Measurements from ENCODE around the gene TMEM61. TPM values are rescaled to one million over a fixed set of nuclear protein-coding genes. Genes with fewer than 3 reads are reported as not detected.

TMEM61 gene
- total and polyA plus RNA-seq, 2 experiments from 2014 or later = 0.22 to 0.90 TPM

DNA sequence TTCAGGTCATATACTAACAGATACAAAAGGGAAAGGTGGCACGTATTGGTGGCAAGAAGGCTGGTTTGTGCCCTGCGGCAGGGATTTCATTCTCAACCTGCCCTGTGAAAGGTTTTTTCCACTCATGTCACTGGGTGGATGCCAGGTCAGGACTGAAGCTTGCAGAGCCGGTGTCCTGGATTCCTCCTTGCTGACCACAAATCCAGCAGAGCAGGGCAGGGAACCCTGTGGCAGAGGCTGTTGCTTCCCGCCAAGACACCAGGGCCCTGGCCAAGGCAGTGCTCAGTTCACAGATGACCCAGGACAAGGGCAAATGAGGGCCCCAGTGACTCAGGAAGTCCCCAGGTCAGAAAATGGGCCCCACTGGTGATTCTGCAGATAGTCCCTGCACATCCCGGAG lies 34.7 kb downstream of the TMEM61 start:
- TF ChIP-seq, protein P1, sequence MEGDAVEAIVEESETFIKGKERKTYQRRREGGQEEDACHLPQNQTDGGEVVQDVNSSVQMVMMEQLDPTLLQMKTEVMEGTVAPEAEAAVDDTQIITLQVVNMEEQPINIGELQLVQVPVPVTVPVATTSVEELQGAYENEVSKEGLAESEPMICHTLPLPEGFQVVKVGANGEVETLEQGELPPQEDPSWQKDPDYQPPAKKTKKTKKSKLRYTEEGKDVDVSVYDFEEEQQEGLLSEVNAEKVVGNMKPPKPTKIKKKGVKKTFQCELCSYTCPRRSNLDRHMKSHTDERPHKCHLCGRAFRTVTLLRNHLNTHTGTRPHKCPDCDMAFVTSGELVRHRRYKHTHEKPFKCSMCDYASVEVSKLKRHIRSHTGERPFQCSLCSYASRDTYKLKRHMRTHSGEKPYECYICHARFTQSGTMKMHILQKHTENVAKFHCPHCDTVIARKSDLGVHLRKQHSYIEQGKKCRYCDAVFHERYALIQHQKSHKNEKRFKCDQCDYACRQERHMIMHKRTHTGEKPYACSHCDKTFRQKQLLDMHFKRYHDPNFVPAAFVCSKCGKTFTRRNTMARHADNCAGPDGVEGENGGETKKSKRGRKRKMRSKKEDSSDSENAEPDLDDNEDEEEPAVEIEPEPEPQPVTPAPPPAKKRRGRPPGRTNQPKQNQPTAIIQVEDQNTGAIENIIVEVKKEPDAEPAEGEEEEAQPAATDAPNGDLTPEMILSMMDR (IDR thresholded peaks at IDR 0.05; ENCODE audit: poor library complexity) = no peak
- TF ChIP-seq EZH2 (IDR thresholded peaks at IDR 0.05; ENCODE audit: borderline replicate concordance) (no peak), EZH2phosphoT487 (IDR thresholded peaks at IDR 0.05; ENCODE audit: low read depth, severe bottlenecking, unreplicated experiment) (no peak)
- 91% methylated on average over 5 of the region's 5 CpGs for WGBS (ENCODE audit: low lambda C conversion rate, missing lambda C conversion rate)
- Histone ChIP-seq H3K27ac (no peak overlapping the region), H4K20me1 (ENCODE audit: insufficient read depth, poor library complexity, severe bottlenecking) (no peaks in the 10 kb centered on the region), H2AFZ (no peak overlapping the region), H3K36me3 (replicated peaks; ENCODE audit: insufficient read depth, low read depth) (no peaks in the 10 kb centered on the region), H3K4me3 (no peak overlapping the region), H3K79me2 (no peaks in the 10 kb centered on the region), H3K9me3 (ENCODE audit: low read depth) (no peaks in the 10 kb centered on the region), H3K27me3 (no peaks in the 10 kb centered on the region), H3K4me2 (no peak overlapping the region), H3K9me2 (replicated peaks; ENCODE audit: insufficient read depth) (no peaks in the 10 kb centered on the region), H3K4me1 (ENCODE audit: insufficient read depth) (no peaks in the 10 kb centered on the region)
- DNase-seq (ENCODE audit: low spot score) = no peak

DNA sequence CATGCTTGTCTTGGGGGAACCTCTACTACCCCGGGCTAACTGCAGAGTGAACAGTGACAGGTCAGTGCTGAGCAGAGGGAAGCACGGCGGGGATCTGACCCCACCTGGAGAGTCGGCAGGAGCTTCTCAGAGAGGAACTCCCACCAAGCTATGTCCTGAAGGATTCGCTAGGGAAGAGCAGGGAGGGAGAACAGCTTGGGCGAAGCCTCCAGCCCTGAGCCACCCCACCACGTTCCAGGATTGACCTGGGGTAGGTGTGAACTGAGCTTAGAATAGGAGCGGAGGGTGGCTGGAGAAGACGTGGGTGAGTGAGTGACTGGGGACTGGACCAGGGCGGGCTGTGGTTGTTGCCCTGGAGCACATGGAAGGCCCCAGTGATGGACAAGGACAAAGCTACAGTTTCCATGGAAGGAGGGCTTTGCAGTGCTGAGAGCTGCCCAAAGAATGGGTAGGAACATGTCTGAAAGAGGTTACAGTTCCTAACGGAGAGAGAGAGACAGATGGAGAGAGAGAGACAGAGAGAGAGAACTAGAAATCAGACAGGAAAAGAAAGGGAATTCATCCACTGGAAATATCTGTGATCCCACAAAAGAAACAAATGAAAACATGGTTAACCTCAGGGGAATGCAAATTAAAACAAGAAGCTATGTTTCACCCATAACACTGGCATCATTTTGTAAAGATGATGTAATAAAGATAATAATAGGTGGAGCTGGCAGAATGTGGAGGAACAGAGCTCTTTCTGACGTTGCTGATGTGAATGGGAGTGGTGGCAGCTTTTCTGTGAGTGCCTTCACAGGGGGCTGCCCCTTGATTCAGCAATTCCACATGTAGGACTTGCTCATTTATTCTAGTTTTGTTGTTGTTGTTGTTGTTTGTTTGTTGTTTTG lies 35.5 kb downstream of the TMEM61 start:
- TF ChIP-seq EZH2phosphoT487 (IDR thresholded peaks at IDR 0.05; ENCODE audit: low read depth, severe bottlenecking, unreplicated experiment) = no peak
- TF ChIP-seq EZH2 (IDR thresholded peaks at IDR 0.05; ENCODE audit: borderline replicate concordance) = no peak
- TF ChIP-seq, protein P1 (IDR thresholded peaks at IDR 0.05; ENCODE audit: poor library complexity) = no peak
- H3K27ac ChIP-seq = no peak overlapping the region
- H3K9me3 ChIP-seq (ENCODE audit: low read depth) = no peaks in the 10 kb centered on the region
- no peaks in the 10 kb centered on the region for H3K4me1 ChIP-seq (ENCODE audit: insufficient read depth)
- H3K9me2 ChIP-seq (replicated peaks; ENCODE audit: insufficient read depth) = no peaks in the 10 kb centered on the region
- H3K4me2 ChIP-seq = no peak overlapping the region
- WGBS (ENCODE audit: low lambda C conversion rate, missing lambda C conversion rate) = 80% methylated on average over 12 of the region's 12 CpGs
- no peaks in the 10 kb centered on the region for H3K79me2 ChIP-seq
- no peak for DNase-seq (ENCODE audit: low spot score)
- H3K27me3 ChIP-seq = no peaks in the 10 kb centered on the region
- H2AFZ ChIP-seq = no peak overlapping the region
- H3K4me3 ChIP-seq = no peak overlapping the region
- H4K20me1 ChIP-seq (ENCODE audit: insufficient read depth, poor library complexity, severe bottlenecking) = no peaks in the 10 kb centered on the region
- H3K36me3 ChIP-seq (replicated peaks; ENCODE audit: insufficient read depth, low read depth) = no peaks in the 10 kb centered on the region

DNA sequence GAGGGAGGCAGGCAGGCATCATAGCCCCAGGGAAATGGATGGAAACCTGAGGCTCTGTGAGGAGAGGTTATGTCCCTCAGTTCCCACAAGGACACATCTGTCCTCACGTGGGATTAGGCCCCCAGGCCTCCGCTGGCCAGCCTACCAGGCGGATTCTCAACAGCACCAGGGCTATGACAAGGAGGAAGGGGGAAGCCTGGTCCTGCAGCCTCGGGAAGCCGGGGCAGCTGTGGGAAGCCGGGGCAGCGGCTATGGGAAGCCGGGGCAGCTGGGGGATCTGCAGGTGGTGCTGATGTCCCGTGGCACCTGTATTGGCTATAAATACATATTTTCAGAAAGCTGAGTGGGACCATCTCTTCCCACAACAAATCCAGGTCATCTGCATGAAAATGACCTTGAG lies 38.0 kb downstream of the TMEM61 start:
- Histone ChIP-seq H3K4me1 (ENCODE audit: insufficient read depth) (no peaks in the 10 kb centered on the region), H3K79me2 (no peaks in the 10 kb centered on the region), H3K27ac (no peak overlapping the region), H2AFZ (no peak overlapping the region), H3K4me3 (no peak overlapping the region), H3K9me2 (replicated peaks; ENCODE audit: insufficient read depth) (no peaks in the 10 kb centered on the region), H3K4me2 (no peak overlapping the region), H3K9me3 (ENCODE audit: low read depth) (no peaks in the 10 kb centered on the region), H4K20me1 (ENCODE audit: insufficient read depth, poor library complexity, severe bottlenecking) (no peaks in the 10 kb centered on the region), H3K27me3 (no peaks in the 10 kb centered on the region), H3K36me3 (replicated peaks; ENCODE audit: insufficient read depth, low read depth) (no peaks in the 10 kb centered on the region)
- no peak for DNase-seq (ENCODE audit: low spot score)
- TF ChIP-seq, protein P1 (IDR thresholded peaks at IDR 0.05; ENCODE audit: poor library complexity) = no peak
- no peak for TF ChIP-seq EZH2 (IDR thresholded peaks at IDR 0.05; ENCODE audit: borderline replicate concordance)
- no peak for TF ChIP-seq EZH2phosphoT487 (IDR thresholded peaks at IDR 0.05; ENCODE audit: low read depth, severe bottlenecking, unreplicated experiment)
- WGBS (ENCODE audit: low lambda C conversion rate, missing lambda C conversion rate) = 90% methylated on average over 9 of the region's 9 CpGs

Measured in hepatocyte (in vitro differentiated cells).